ENCODE results near the gene TSHZ1.

TSHZ1 gene, protein sequence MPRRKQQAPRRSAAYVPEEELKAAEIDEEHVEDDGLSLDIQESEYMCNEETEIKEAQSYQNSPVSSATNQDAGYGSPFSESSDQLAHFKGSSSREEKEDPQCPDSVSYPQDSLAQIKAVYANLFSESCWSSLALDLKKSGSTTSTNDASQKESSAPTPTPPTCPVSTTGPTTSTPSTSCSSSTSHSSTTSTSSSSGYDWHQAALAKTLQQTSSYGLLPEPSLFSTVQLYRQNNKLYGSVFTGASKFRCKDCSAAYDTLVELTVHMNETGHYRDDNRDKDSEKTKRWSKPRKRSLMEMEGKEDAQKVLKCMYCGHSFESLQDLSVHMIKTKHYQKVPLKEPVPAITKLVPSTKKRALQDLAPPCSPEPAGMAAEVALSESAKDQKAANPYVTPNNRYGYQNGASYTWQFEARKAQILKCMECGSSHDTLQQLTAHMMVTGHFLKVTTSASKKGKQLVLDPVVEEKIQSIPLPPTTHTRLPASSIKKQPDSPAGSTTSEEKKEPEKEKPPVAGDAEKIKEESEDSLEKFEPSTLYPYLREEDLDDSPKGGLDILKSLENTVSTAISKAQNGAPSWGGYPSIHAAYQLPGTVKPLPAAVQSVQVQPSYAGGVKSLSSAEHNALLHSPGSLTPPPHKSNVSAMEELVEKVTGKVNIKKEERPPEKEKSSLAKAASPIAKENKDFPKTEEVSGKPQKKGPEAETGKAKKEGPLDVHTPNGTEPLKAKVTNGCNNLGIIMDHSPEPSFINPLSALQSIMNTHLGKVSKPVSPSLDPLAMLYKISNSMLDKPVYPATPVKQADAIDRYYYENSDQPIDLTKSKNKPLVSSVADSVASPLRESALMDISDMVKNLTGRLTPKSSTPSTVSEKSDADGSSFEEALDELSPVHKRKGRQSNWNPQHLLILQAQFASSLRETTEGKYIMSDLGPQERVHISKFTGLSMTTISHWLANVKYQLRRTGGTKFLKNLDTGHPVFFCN (N-terminal part only)

DNA sequence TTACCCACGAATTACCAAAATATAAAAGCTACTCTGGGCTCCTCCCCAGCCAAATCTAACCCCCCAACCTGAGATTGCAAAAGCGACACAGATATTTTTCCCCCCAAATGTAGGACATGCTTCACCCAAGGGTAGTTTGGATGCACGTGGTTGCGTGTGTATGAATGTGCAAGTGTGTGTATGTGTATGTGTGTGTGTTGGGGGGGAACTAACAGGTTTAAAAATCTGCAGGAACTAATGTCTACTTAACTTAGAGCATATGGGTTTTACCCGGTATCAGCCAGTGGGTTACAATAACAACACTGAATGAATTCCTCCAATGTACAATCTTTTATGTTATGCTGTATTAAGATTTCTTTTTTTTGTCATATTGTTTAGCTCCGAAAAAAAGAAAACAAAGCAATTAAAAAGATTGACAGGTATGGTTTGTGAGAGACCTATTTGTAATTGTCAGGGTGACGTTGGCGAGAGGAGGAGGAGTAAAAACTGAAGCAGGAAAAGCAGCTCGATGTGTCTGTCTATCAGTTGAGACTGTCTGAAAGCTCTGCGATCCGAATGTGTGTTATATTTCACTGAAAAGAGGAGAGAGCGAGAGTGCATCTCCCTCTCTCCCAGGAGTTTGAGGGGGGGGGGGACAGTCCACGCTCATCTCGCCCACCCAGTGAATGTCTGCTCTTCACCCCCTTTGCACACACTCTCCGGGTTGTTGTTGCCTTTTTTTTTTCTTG lies at the start of gene TSHZ1:
Gene TSHZ1 (plus strand): TSS at position 524 of the 728 bp plus-strand sequence. CDS start 1,080 bp downstream, outside the sequence.
- DNase-seq = peak; percentile 81

DNA sequence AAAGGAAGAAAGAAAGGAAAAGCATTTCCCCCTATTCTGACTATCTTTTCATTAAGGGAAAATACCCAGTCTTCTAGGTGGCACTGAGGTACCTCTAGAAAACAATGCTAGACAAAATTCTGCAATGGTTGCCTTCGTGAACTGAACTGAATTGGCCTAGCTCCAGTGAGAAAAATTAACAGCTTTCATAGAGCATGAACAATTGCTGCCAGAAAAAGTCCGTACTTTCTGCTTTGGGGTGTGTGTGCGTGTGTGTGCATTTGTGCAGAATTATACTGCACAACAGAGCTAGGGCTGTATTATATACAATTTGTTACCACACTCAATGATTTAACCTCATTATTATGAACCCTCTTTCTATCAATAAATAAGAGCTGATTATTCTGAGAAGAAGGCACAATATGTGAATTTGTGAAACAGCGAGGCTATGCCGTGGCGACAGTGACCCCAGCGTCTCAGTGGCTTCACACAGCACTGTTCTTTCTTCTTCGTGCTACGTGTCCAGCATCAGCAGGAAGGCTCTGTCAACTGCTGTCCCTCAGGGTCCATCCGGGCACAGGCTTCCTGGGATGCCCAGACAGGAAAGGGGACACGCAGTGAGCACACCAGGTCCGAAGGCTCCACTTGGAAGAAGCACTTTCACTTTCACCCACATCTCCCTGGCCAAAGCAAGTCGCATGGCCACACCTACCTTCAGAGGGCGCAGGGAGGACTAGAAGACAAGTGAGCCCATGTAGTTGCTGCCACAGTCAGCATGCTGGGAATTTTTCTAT lies 49.2 kb upstream of the TSHZ1 start:
- DNase-seq = no peak

DNA sequence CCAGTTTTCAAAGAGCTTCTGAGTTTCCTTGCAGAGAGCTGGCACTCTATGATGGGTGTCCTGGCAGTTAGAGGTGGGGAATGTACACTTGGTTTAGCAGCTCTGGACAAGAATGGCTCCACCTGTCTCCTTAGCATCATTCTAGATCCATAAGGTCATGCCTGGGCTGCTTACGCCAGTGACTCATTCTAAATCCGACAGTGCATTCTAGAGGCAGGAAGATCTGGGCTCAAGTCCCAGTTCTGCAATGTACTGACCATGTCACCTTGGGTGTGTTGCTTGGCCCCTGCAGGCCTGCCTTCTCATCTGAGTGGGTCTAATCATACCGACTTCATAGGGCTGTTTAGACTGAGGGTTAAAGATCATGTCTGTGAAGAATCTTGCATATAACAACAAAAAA lies 48.1 kb upstream of the TSHZ1 start:
- DNase-seq = no peak

DNA sequence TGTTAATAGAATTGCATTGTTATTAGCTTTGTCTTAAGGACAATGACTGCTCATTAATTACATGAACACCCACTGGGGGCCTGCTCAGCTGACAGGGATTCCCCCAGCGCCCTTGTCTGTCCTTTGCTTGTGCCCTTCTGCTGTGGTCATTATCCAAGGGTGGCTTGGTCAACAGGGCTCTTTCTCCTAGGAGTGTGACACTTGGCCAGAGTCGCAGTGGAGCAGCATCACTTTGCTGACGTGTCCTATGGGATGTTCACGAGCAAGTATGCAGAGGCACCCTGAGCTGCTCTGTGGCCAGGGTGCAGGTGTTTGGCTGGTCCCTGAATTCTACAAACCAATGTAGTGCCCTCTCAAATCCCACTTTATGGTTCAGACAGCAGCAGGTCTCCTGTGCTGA lies 47.6 kb upstream of the TSHZ1 start:
- no peak for DNase-seq

DNA sequence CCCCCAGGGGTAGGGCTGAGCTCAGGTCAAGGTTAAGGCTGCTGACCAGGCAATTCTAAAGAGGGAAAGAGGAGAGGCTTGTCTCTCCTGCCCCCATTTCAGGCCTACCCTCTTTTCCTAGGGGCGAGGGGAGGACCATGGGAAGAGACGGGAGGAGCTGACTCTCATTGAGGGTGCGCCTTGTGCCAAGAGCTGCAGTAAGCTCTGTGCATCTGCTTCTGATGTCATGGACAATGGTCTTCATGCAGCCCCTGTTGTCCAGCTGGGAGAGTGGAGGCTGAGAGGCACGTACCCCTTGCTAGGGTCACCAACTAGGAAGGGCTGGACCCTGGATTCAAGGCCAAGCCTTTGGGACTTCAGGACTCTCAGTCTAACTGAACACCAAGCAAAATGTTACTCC lies 46.9 kb upstream of the TSHZ1 start:
- DNase-seq = no peak

DNA sequence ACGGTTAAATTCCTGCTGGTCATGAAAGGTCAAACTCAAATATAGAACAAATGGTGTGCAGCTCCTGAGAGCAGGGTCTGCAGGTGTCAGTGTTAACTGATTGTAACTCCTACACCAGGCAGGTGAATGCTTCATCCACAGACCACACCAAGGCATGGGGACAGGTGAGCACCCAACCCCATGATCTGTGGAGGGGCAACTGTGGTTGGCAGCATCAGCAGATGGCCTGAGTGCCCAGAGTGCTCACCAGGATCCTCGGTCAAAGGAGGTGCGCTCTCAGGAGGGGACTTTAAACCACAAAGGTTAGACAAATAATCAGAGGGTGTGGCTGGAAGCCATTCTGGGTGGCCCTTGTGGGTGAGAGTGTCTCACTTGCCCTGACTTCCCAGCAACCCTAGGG lies 46.1 kb upstream of the TSHZ1 start:
- no peak for DNase-seq

DNA sequence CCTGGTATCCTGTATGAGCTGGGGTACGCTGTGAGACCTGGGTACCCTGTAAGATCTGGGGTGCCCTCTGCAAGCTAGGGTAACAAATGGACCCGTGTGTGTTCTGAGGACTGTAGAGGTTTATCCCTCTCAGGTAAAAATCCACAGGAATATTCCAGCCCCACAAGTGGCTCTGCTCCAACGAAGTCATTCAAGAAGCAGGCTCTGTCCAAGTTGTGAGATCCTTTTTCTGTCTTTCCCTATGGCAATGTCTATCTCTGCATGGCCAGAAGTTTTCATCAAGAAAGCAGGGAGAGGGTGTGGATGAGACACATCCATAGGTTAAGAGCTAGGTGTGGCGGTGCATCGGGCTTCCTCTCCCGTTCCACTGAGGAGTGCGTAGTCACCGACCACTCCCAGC lies 44.7 kb upstream of the TSHZ1 start:
- no peak for DNase-seq

DNA sequence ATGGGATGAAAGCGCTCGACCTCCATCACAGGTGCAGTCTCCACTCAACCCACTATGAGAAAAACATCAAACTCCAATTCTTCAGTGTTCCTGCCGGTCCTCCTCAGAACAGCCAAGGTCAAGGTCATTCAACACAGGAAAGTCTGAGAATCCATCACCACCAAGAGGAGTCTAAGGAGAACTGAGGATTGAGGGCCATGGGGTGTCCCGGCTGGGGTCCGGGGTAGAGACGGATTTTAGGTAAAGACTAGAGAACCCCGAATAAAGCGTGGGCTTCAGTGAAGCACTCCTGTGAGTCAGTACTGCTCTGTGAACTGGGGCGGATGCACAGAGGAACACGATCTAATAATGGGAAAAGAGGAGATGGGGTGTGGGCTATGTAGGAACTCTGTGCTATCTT lies 43.5 kb upstream of the TSHZ1 start:
- no peak for DNase-seq

DNA sequence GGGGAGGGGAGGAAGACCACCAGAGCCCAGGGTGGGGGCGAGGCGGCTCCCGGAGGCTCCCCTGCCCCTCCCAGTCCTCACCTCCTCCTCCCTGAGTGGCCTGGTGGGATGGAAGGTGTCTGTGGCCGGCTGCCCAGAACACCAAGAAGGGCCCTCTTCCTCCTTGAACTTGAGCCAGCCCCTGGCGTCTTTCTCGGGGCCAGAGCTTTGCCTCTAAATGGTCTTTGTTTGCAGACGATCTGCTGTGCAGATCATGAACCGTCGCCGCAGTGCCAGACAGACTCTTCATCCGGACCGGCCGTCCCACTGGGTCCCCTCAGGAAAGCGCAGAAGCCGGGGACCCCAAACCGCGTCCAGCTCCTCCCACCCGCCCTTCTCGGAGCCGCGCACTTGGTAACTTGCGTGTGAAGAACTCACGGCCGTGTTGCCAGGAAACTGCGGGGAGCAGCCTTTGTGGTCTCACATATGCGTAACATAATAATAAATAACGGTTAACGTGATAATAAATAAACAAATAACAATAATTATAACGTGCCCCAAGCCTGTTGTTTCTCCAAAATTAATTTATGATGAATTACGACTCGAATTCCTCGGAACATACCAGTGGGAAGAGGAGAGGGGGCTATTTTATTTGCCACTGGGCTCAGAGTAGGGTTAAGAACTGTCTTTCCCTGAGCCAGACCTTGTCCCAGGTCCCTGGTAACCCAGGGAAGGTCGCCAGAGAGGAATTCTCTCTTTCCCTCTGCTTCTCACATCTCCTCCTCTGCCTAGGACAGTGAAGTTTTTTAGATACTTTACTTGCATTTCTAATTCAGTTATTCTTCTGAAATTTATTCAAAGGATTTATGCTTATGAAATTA lies 42.6 kb upstream of the TSHZ1 start:
- DNase-seq = no peak

DNA sequence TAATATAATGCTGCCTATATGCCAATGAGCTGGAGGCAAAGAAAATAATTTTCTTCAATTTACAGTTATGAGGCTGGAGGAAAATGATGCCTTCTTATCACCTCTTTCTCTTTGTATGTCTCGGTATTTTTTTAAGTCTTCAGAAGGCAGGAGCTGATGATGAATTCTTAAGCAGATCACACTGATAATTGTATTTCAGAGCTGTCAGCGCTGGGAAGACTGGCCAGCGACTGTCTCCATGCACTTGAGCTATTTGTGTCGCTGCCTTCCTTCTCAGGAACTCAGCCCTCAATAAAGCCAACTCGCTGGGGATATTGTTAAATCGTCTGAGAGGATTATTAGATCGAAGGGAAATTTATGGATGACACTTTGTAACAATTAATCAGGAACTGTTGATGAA lies 42.0 kb upstream of the TSHZ1 start:
- no peak for DNase-seq

DNA sequence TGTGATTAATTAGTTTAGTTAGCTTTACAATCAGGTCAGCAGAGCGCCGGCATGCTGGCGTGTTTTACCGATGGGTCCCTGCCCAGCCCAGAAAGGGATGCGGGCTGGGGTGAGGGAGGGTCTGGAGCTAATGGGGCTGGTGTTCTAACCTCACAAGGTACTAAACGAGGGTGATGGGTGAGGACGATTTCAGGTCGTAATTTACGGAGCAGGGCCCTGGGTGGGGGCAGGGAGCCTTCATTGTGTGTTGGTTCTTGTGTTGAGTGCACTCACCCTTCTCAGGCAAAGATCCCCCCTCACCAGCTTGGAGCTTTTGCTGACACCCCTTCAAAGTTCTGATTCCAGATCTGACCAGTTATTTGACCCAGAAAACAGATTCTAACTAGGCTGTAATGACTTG lies 41.2 kb upstream of the TSHZ1 start:
- no peak for DNase-seq

DNA sequence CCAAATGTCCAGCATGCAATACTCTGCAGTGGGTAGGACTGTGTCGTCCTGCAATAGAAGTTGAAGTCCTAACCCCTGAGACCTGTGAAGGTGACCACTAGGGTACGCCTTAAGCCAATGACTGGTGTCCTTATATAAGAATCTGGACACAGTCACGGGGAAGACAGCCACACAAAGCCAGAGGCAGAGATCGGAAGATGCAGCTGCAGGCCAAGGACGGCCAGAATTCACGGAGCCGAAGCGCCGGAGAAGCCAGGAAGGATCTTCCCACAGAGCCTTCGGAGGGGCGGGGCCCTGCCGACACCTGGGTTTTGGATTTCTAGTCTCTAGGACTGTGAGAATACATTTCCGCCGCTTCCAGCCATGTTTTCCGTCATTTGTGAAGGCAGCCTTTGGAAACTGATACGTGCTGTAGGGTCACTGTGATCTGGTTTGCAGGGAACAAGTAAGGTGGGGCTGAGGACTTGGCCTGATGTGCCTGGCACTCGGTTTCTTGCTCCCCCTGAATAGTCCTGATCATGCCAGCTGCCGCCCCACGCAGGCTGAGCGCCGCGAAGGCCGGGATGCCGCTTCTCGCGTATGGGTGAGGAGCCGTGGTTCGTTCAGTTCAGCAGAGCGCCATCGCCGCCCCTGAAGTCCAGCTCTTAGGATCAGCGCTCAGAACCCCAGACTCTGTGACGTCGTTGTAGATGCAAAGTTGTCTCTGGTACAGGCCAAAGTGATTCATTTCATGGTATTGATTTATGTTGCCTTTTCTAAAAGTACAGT lies 40.4 kb upstream of the TSHZ1 start:
- no peak for DNase-seq

DNA sequence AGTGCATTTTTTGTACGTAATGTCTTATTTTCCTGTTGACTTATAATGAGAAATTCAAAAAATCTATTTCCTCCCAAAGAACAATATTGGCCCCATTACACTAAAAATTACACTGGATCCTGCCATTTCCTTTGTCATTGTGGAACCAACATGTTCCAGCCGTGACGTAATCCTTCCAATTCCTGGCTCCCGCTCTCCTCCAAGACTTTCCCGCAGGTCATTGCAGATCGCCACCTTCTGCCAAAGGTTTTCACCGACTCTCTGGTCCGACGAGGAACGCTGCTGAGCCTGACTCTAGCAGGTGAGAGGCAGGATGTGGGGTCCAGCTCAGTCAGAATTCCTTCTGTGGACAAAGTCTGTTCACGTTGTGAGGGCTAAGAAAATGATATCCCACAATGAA lies 39.7 kb upstream of the TSHZ1 start:
- DNase-seq = no peak

DNA sequence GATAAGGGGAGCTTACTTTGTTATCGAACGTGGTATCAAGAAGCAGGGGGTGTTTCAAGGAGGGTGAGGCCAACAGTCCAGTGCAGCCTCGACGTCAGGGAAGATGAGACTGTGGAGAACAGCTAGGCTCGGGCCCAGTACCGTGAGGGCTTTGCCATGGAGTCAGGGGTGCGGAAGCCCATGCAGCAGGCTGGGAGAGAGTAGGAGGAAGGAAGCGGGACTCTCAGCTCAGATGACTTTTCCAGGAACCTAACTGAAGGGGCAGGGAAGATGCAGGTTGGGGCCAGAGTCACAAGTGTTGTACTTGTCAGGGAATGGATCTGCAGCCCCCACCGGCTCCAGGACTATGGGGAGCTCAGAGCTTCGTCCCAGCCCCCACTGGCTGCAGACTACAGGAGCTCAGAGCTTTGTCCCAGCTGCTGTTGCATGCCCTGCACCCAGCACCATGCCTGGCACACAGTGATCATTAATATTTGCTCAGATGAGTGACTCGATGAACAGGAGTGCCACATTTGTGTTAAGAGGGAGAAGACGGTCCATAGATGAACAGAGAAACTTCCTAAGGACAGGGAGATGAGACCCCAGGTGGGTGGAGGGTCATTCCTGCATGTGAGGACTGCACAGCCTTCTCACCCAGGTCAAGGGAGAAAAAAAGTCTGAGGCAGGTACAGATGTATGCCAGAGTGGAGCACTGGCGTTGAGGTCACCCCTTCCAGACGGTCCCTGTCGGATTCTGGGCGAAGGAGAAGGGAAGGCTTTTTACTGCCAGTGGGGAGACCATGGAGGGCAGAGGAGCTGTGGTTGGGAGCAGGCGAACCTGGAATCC lies 38.1 kb upstream of the TSHZ1 start:
- DNase-seq = no peak

DNA sequence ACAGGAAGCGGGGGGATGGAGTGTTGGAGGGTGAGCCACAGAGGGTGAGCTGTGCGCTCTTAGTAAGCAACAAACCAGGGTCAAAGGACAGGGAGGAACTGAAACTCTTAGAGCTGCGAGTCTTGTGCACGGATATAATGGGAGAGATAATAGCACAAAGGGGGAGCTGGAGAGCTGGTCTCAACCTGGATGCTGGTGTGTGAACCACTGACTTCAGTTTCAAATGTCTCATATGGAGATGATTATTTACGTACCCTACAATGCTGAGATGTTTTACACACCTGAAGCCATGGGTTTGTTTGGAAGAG lies 37.5 kb upstream of the TSHZ1 start:
- no peak for DNase-seq

DNA sequence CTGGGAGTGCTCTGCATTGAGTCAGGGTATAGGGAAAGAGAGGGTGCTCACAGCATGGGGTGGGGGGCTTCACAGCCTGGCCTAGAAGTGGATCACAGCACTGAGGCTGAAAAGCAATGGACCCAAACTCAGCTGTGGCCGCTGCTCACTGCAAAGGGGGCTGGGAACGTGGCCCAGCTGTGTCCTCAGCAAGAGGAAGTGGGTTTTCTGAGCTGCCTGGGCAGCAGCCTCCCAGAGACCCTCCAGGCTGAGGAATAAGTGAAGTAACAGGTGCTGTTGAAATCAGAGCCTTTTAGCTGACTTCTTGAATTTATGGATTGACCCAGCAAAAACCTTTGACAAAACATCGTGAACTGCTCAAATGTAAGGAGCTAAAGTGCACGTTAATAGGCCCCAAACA lies 36.9 kb upstream of the TSHZ1 start:
- DNase-seq = no peak

DNA sequence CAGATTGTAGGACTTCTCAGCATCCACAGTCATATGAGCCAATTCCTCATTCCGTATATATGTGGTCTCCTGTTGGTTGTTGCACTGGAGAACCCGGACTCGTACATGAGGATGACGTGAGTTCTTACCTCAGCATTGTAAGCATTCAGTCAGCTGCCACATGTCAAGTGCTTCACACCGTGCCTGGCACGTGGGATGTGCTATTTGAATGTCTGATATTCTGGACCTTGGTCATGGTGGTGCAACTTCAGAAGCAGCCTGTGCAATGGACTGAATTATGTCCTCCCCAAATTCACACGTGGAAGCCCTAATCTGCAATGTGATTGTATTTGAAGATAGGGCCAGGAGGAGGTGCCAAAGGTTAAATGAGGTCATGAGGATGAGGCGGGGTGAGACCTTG lies 33.7 kb upstream of the TSHZ1 start:
- DNase-seq = no peak

DNA sequence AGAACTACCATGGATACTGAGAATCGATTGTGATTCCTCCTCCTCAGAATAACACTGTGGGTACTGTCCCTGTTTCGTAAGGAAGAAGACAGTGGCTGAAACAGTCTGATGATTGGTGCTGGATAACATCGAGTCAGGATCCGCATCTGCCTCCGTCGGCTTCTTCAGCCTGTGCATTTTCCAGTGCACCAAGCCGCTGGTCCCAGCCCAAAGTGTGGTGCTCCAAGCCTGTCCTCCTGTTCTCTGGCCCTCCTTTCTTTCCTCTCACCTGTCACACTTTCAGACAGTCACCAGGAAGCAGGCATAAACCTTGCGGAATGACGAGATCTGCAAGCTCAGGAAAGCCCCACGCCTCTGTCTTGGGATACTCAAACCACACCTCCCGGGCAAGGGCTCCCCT lies 32.2 kb upstream of the TSHZ1 start:
- DNase-seq = no peak

DNA sequence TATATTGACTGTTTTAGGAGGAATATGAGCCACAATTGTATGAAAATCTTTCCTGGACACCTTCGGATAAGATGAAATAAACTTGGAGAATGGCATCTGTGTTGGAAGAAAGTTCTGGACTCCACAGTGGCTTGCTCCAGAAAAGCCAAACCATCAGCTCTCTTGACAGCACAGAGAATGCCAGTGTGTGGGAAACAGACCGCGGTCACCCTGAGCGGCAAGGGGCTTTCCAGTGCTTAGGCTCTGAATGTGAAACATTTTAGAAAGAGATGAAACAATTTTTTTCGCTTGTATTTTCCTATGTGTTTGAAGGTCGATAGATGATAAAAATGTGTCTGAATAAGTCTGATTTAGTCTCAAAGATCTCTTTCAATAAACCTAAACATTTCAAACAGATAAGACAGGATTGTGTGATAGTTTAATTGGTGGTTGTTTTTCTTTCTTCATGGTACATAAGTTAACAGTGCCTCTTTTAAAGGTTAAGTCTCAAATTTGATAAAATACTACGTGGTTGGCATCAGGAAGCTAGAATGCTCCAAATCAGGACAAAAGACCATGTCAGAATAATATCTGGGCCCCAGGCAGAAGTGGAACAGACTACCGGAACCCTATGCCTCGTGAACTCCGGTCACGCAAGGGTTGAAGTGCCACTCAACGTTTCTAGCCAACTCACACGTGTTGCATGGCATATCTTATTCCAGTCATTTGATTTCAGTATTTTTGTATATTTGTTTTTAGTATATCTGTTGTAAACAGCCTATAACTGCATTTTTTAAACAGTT lies 30.6 kb upstream of the TSHZ1 start:
- DNase-seq = no peak

All from NCI-H446 treated with DMSO at 0.1 percent for 48 hours (cell line).